ENCODE results near the gene CFAP65.

The CFAP65 gene

GRCh38 chr2:219041252-219041651 is at the start of gene CFAP65:
Gene CFAP65 (minus strand): TSS chr2:219041516. CDS start chr2:219039048, 2,468 bp downstream.
- DNase-seq (ENCODE audit: low spot score): peak; percentile 61

GRCh38 chr2:219090436-219091299 is 49.4 kb upstream of the CFAP65 start:
- no peak for DNase-seq (ENCODE audit: low spot score)

- DNase-seq (ENCODE audit: low spot score): no peak
Measured at GRCh38 chr2:219089330-219089729, 48.0 kb upstream of the CFAP65 start.

- no peak for DNase-seq (ENCODE audit: low spot score)
Measured at GRCh38 chr2:219087848-219088247, 46.5 kb upstream of the CFAP65 start.

GRCh38 chr2:219087361-219087760 is 46.0 kb upstream of the CFAP65 start:
- peak; percentile 7 for DNase-seq (ENCODE audit: low spot score)

GRCh38 chr2:219086196-219086595 is 44.9 kb upstream of the CFAP65 start:
- DNase-seq (ENCODE audit: low spot score): no peak

- DNase-seq (ENCODE audit: low spot score): no peak
Measured at GRCh38 chr2:219084791-219085190, 43.5 kb upstream of the CFAP65 start.

- no peak for DNase-seq (ENCODE audit: low spot score)
Measured at GRCh38 chr2:219082332-219082958, 41.1 kb upstream of the CFAP65 start.

- DNase-seq (ENCODE audit: low spot score): no peak
Measured at GRCh38 chr2:219081701-219082331, 40.5 kb upstream of the CFAP65 start.

- DNase-seq (ENCODE audit: low spot score): no peak
Measured at GRCh38 chr2:219081096-219081495, 39.8 kb upstream of the CFAP65 start.

- no peak for DNase-seq (ENCODE audit: low spot score)
Measured at GRCh38 chr2:219079417-219079816, 38.1 kb upstream of the CFAP65 start.

GRCh38 chr2:219078951-219079350 is 37.6 kb upstream of the CFAP65 start:
- no peak for DNase-seq (ENCODE audit: low spot score)

GRCh38 chr2:219078126-219078525 is 36.8 kb upstream of the CFAP65 start:
- no peak for DNase-seq (ENCODE audit: low spot score)

GRCh38 chr2:219076253-219076652 is 34.9 kb upstream of the CFAP65 start:
- no peak for DNase-seq (ENCODE audit: low spot score)

- no peak for DNase-seq (ENCODE audit: low spot score)
Measured at GRCh38 chr2:219073413-219074129, 32.3 kb upstream of the CFAP65 start.

GRCh38 chr2:219072741-219073250 is 31.5 kb upstream of the CFAP65 start:
- DNase-seq (ENCODE audit: low spot score): no peak

- DNase-seq (ENCODE audit: low spot score): no peak
Measured at GRCh38 chr2:219071131-219071816, 30.0 kb upstream of the CFAP65 start.

GRCh38 chr2:219065484-219065883 is 24.2 kb upstream of the CFAP65 start:
- DNase-seq (ENCODE audit: low spot score): no peak

GRCh38 chr2:219062081-219062480 is 20.8 kb upstream of the CFAP65 start:
- no peak for DNase-seq (ENCODE audit: low spot score)

GRCh38 chr2:219060821-219061791 is 19.8 kb upstream of the CFAP65 start, which contains the start of gene IHH:
Gene IHH (minus strand): TSS chr2:219060921. CDS start chr2:219060467, 454 bp downstream.
- DNase-seq (ENCODE audit: low spot score): no peak
